B cell (primary cell): Measurements from ENCODE around the gene NPS. TPM values are rescaled to one million over a fixed set of nuclear protein-coding genes. Genes with fewer than 3 reads are reported as not detected.

Experiments used
- ATAC-seq: fragments of 200-7000 bp; cut with Tn5 transposase; one replicate; pipeline ENCODE4 v1.10.0; 2021; ENCODE audit warnings: low read depth, mild to moderate bottlenecking, moderate number of reproducible peaks, moderate library complexity
- CTCF ChIA-PET: fragments of 350-600 bp; sonication (Branson Sonifier 250); formaldehyde crosslinking; loops from one replicate; lab custom pipeline; 2021; ENCODE audit warnings: antibody characterized with exemption, inconsistent platforms; lab: Charles Lee
- POLR2A ChIA-PET: fragments of 350-600 bp; sonication (Branson Sonifier 250); formaldehyde crosslinking; loops from one replicate; lab custom pipeline; 2021; ENCODE audit warnings: antibody characterized with exemption; lab: Charles Lee
- DNase-seq: peaks from one replicate; pipeline ENCODE4 v3.0.0; 2013
- H2AFZ ChIP-seq: 2 replicates; pipeline ENCODE4 v1.6.1; 2012; ENCODE audit warnings: mild to moderate bottlenecking, low read depth, low read length; ENCODE audit not compliant: insufficient read depth, poor library complexity, severe bottlenecking
- H3K27ac ChIP-seq, 2 donors: 1 replicate in 1 of 2; 2 replicates in 1 of 2; pipeline ENCODE4 v1.5.1; 2012 to 2013; ENCODE audit warnings: low read length in 2 of 2, mild to moderate bottlenecking in 2 of 2, moderate library complexity in 1 of 2
- H3K27me3 ChIP-seq, 4 experiments: fragments of 200-600 bp in 1 of 4; sonication (generic) in 1 of 4; replicated peaks in 1 of 4; 1 replicate in 2 of 4; 2 replicates in 2 of 4; pipeline versions ENCODE4 v1.6.1 to v1.7.0; 2013 to 2016; ENCODE audit warnings: low read length in 3 of 4, mild to moderate bottlenecking in 2 of 4, mixed read lengths in 1 of 4, moderate library complexity in 1 of 4; ENCODE audit not compliant: insufficient read depth in 4 of 4, control insufficient read depth in 3 of 4; ENCODE audit errors: control extremely low read depth in 1 of 4
- H3K36me3 ChIP-seq, 2 experiments: replicated peaks in 1 of 2; 1 replicate in 1 of 2; 2 replicates in 1 of 2; pipeline versions ENCODE4 v1.6.1 to v1.7.1; 2013; ENCODE audit warnings: low read length in 1 of 2; ENCODE audit not compliant: insufficient read depth in 2 of 2, control insufficient read depth in 1 of 2; ENCODE audit errors: control extremely low read depth in 1 of 2, extremely low read depth in 1 of 2
- H3K4me1 ChIP-seq, 2 donors: fragments of 200-600 bp in 1 of 2; sonication (generic) in 1 of 2; 1 replicate in 1 of 2; 2 replicates in 1 of 2; pipeline versions ENCODE4 v1.5.1 to v1.6.1; 2013 to 2017; ENCODE audit warnings: low read length in 2 of 2; ENCODE audit not compliant: control insufficient read depth in 2 of 2, insufficient read depth in 2 of 2
- H3K4me2 ChIP-seq: replicated peaks from 2 replicates; pipeline ENCODE3; 2012; ENCODE audit warnings: mild to moderate bottlenecking, low read depth, low read length; ENCODE audit not compliant: poor library complexity, severe bottlenecking
- H3K4me3 ChIP-seq, 5 experiments: fragments of 200-600 bp in 1 of 5; sonication (generic) in 1 of 5; 1 replicate in 3 of 5; 2 replicates in 2 of 5; pipeline versions ENCODE4 v1.5.1 to v1.7.0; 2011 to 2016; ENCODE audit warnings: low read length in 4 of 5, mild to moderate bottlenecking in 4 of 5, low read depth in 2 of 5, control low read depth in 1 of 5, moderate library complexity in 1 of 5; ENCODE audit not compliant: insufficient read depth in 1 of 5; ENCODE audit errors: control extremely low read depth in 1 of 5, extremely low read depth in 1 of 5
- H3K79me2 ChIP-seq: fragments of 200-600 bp; sonication (generic); one replicate; pipeline ENCODE4 v1.6.0; 2016; ENCODE audit warnings: low read length; ENCODE audit not compliant: control insufficient read depth, insufficient read depth
- H3K9ac ChIP-seq: fragments of 200-600 bp; sonication (generic); 2 replicates; pipeline ENCODE4 v1.6.1; 2017; ENCODE audit warnings: mild to moderate bottlenecking, low read length, moderate library complexity
- H3K9me3 ChIP-seq, 3 donors: one replicate each; pipeline versions ENCODE4 v1.6.1 to v1.7.1; 2013; ENCODE audit warnings: low read length in 2 of 3; ENCODE audit not compliant: control insufficient read depth in 2 of 3, insufficient read depth in 1 of 3; ENCODE audit errors: control extremely low read depth in 1 of 3
- H4K20me1 ChIP-seq: 2 replicates; pipeline ENCODE4 v1.6.0; 2012; ENCODE audit warnings: mild to moderate bottlenecking, low read length; ENCODE audit not compliant: insufficient read depth, control insufficient read depth, poor library complexity, severe bottlenecking
- H3K27ac Mint-ChIP-seq: one replicate; pipeline ENCODE4 v1.8.0; 2021; ENCODE audit warnings: mixed read lengths
- H3K27me3 Mint-ChIP-seq: one replicate; pipeline ENCODE4 v1.8.0; 2021; ENCODE audit warnings: mixed read lengths
- H3K4me1 Mint-ChIP-seq: one replicate; pipeline ENCODE4 v1.8.0; 2021; ENCODE audit warnings: mixed read lengths
- H3K4me3 Mint-ChIP-seq: one replicate; pipeline ENCODE4 v1.8.0; 2021; ENCODE audit warnings: mixed read lengths
- H3K9me3 Mint-ChIP-seq: one replicate; pipeline ENCODE4 v1.8.0; 2022; ENCODE audit warnings: mixed read lengths; ENCODE audit not compliant: insufficient read depth
- EZH2 ChIP-seq: IDR thresholded peaks from 2 replicates; pipeline ENCODE4 v1.6.1; 2012; ENCODE audit warnings: borderline replicate concordance, low read depth, mild to moderate bottlenecking, moderate library complexity, low read length; ENCODE audit not compliant: insufficient read depth, poor library complexity, severe bottlenecking
- WGBS: methylation state at CpG from one replicate; pipeline ENCODE4 v1.1.5; 2013; ENCODE audit warnings: missing lambda C conversion rate; ENCODE audit not compliant: insufficient coverage; 5-methylcytosine and 5-hydroxymethylcytosine counted together
- intact Hi-C: fragments of 100-400 bp; cut with micrococcal nuclease; formaldehyde crosslinking; loops from one replicate; pipeline ENCODE4 v1.10.0; 2022
- polyA plus RNA-seq: library from polyadenylated mRNA; depleted of rRNA; stranded (reverse); fragments of >200 nt; gene quantifications from 2 replicates; pipeline ENCODE4 v1.2.3, GENCODE V29; 2012
- total RNA-seq, 2 donors: library from RNA; stranded (reverse); fragments of 120-200 nt in 1 of 2; gene quantifications; 1 replicate in 1 of 2; 2 replicates in 1 of 2; pipeline versions ENCODE4 v1.2.3 to v1.2.4, GENCODE V29; 2013 to 2022
- TF ChIP-seq, protein P1 (sequence below): fragments of 200-600 bp; IDR thresholded peaks from one replicate; pipeline ENCODE4 v1.8.0; 2022; ENCODE audit warnings: antibody characterized with exemption, mild to moderate bottlenecking

NPS gene
- total and polyA plus RNA-seq, 2 donors (not counting 1 experiment from before 2014, with no cell fraction given) = not detected

DNA sequence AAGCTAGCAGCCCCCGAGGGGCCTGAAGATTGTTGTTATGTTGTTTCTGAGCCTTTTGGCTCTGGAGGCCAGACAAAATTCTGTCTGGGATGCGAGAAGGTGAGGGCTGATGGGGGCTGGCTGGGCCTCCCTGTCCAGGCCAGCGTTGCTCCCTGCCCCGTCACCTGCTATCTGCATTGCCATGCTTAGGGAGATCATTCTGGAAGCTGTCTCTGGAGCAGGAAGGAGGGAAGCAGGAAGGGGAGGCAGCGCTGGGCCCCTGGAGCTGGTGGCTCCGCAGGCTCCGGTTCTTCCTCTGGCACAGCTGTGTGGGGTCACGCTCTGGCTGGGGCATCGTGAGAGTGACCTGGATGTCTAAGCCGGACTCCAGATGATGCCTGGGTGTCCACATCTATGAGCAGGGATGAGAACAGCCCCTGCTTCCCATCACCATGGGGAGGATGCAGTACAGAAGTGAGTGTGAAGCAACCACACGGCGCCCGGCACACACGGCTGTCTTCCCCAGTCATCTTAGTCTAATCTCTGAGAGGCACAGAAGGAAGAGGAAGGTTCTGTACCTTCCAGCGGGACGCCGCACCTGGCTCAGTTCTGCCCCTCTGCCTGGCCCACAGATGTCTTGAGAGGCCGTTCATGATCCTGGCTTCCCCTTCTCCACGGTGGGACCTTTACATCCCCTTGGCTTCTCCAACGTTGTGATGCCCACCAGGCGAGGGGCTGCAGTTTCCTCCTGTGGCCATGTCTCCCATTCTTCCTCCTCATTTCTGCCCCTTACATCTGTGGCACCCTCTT lies 11.9 kb upstream of the NPS start:
- ChIA-PET POLR2A (no interaction called here), CTCF (no interaction called here)
- Histone ChIP-seq H3K27me3 (no peaks in the 10 kb centered on the region), H3K9ac (no peak overlapping the region), H3K36me3 (no peaks in the 10 kb centered on the region), H3K4me2 (no peak overlapping the region), H3K4me1 (no peaks in the 10 kb centered on the region), H3K27ac (no peak overlapping the region), H3K79me2 (no peaks in the 10 kb centered on the region), H3K4me3 (no peak overlapping the region), H3K9me3 (peaks cover 0 to 22% (median 0%) of the 10 kb centered on the region in 3 donors), H2AFZ (no peak overlapping the region), H4K20me1 (no peaks in the 10 kb centered on the region)
- Mint-ChIP-seq H3K27me3 (no peaks in the 10 kb centered on the region), H3K4me3 (no peak overlapping the region), H3K4me1 (no peaks in the 10 kb centered on the region), H3K27ac (no peak overlapping the region), H3K9me3 (no peaks in the 10 kb centered on the region)
- ATAC-seq = no peak
- no peak for DNase-seq
- intact Hi-C loops = no loop called here
- TF ChIP-seq EZH2 = no peak
- TF ChIP-seq, protein P1, sequence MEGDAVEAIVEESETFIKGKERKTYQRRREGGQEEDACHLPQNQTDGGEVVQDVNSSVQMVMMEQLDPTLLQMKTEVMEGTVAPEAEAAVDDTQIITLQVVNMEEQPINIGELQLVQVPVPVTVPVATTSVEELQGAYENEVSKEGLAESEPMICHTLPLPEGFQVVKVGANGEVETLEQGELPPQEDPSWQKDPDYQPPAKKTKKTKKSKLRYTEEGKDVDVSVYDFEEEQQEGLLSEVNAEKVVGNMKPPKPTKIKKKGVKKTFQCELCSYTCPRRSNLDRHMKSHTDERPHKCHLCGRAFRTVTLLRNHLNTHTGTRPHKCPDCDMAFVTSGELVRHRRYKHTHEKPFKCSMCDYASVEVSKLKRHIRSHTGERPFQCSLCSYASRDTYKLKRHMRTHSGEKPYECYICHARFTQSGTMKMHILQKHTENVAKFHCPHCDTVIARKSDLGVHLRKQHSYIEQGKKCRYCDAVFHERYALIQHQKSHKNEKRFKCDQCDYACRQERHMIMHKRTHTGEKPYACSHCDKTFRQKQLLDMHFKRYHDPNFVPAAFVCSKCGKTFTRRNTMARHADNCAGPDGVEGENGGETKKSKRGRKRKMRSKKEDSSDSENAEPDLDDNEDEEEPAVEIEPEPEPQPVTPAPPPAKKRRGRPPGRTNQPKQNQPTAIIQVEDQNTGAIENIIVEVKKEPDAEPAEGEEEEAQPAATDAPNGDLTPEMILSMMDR = no peak
- 91% methylated on average over 17 of the region's 21 CpGs for WGBS

- H3K79me2 ChIP-seq = no peaks in the 10 kb centered on the region
- no peaks in the 10 kb centered on the region for H3K4me1 ChIP-seq
- POLR2A ChIA-PET = no interaction called here
- ATAC-seq (no peak), DNase-seq (no peak)
- CTCF ChIA-PET = no interaction called here
- H3K4me2 ChIP-seq = no peak overlapping the region
- Mint-ChIP-seq H3K27ac (no peak overlapping the region), H3K4me1 (no peaks in the 10 kb centered on the region), H3K4me3 (no peak overlapping the region), H3K9me3 (no peaks in the 10 kb centered on the region), H3K27me3 (no peaks in the 10 kb centered on the region)
- peaks cover 0 to 19% (median 0%) of the 10 kb centered on the region in 3 donors for H3K9me3 ChIP-seq
- intact Hi-C loops = no loop called here
- H4K20me1 ChIP-seq = no peaks in the 10 kb centered on the region
- H3K4me3 ChIP-seq = no peak overlapping the region
- H3K9ac ChIP-seq = no peak overlapping the region
- no peaks in the 10 kb centered on the region for H3K36me3 ChIP-seq
- no peak for TF ChIP-seq EZH2
- H3K27ac ChIP-seq = no peak overlapping the region
- WGBS = 76% methylated on average over 5 of the region's 8 CpGs
- H3K27me3 ChIP-seq = no peaks in the 10 kb centered on the region
- H2AFZ ChIP-seq = no peak overlapping the region
These were observed 11.2 kb upstream of the NPS start for GRCh38 chr10:127537924-127538323.
